ENCODE measurements around the gene OR5K1. TPM values are rescaled to one million over a fixed set of nuclear protein-coding genes. Genes with fewer than 3 reads are reported as not detected.

OR5K1 gene
- total RNA-seq (2022; extraction: Qiagen RNA extraction; ENCODE audit: low read depth): not detected in 5 replicates

GRCh38 chr3:98462901-98463300 is at the start of gene OR5K1:
OR5K1 (plus strand) TSS chr3:98463201; CDS start chr3:98469577, 6,376 bp downstream.

GRCh38 chr3:98497381-98497780 is 34.4 kb downstream of the OR5K1 start, which contains the start of gene OR5K2:
OR5K2 (plus strand) TSS chr3:98497681; CDS start chr3:98497681, 0 bp downstream.

Other genes with a start within 250 kb of the OR5K1 start
- gene OR5H6, start 199.0 kb upstream of the OR5K1 start, total RNA-seq (2022; extraction: Qiagen RNA extraction; ENCODE audit: low read depth): not detected in 5 replicates
- not detected in 5 replicates for gene OR5H2, start 180.7 kb upstream of the OR5K1 start, total RNA-seq (2022; extraction: Qiagen RNA extraction; ENCODE audit: low read depth)
- gene OR5K4, start 109.3 kb upstream of the OR5K1 start, total RNA-seq (2022; extraction: Qiagen RNA extraction; ENCODE audit: low read depth): not detected in 5 replicates
- not detected in 5 replicates for gene OR5K3, start 72.5 kb upstream of the OR5K1 start, total RNA-seq (2022; extraction: Qiagen RNA extraction; ENCODE audit: low read depth)
- not detected in 5 replicates for gene OR5K2, start 34.5 kb downstream of the OR5K1 start, total RNA-seq (2022; extraction: Qiagen RNA extraction; ENCODE audit: low read depth)
- 40.5 to 67.3 TPM (median 58.8 TPM) in 5 replicates for gene CLDND1, start 59.7 kb downstream of the OR5K1 start, total RNA-seq (2022; extraction: Qiagen RNA extraction; ENCODE audit: low read depth)
- gene GPR15, start 68.8 kb downstream of the OR5K1 start, total RNA-seq (2022; extraction: Qiagen RNA extraction; ENCODE audit: low read depth): not detected in 5 replicates
- gene CPOX, start 130.4 kb downstream of the OR5K1 start, total RNA-seq (2022; extraction: Qiagen RNA extraction; ENCODE audit: low read depth): 21.5 to 25.8 TPM (median 23.2 TPM) in 5 replicates